Bronchial epithelial cell (primary cell): ENCODE results near the gene TINCR. TPM values are rescaled to one million over a fixed set of nuclear protein-coding genes. Genes with fewer than 3 reads are reported as not detected.
A peak's percentile ranks its signal among the peaks of the same experiment; 100 is the strongest.

Experiments
- DNase-seq: peaks from one replicate; pipeline ENCODE4 v3.0.0-alpha.2; 2010; ENCODE audit warnings: low read depth
- FAIRE-seq: peaks from 2 replicates; lab custom pipeline; 2011; peaks lifted over from hg19 to GRCh38; lab: Jason Lieb, UNC
- H3K27me3 ChIP-seq: 2 replicates; pipeline ENCODE4 v1.5.1; 2011; ENCODE audit warnings: low read length; ENCODE audit not compliant: control insufficient read depth, insufficient read depth
- H3K36me3 ChIP-seq: 2 replicates; pipeline ENCODE4 v1.5.1; 2011; ENCODE audit warnings: low read length; ENCODE audit not compliant: control insufficient read depth, insufficient read depth
- H3K4me3 ChIP-seq: 2 replicates; pipeline ENCODE4 v1.5.1; 2011; ENCODE audit warnings: mild to moderate bottlenecking, low read depth, low read length, control low read depth
- CTCF ChIP-seq: IDR thresholded peaks from 2 replicates; pipeline ENCODE4 v1.5.1; 2011; ENCODE audit warnings: mild to moderate bottlenecking, moderate library complexity, low read length, control low read depth, inconsistent platforms; ENCODE audit not compliant: insufficient read depth, severe bottlenecking
- total RNA-seq: library from RNA; depleted of rRNA; stranded (reverse); fragments of >200 nt; gene quantifications from 2 replicates; pipeline ENCODE4 v1.2.1, GENCODE V29; 2014

The TINCR gene
- total RNA-seq, 1 donor from 2014 or later, result 4.2 TPM

DNA sequence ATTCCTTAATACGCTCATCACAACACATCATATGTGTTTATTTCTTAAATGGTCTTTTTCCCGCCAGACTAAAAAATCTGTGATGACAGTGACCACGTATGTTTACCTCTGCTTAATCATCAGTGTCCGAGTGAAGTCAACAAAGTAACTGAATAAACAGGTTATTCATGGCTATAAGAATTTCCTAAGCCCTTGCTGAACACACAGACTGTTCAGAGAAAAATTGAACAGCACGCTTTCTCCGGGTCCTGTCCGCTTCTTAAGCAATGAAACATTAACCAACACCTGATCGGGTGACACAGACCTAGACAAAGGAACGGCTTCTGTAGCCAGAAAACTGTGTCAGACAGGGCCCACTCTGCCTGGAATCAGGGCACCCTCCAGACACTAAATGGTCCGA is 40.5 kb upstream of the TINCR start:
- no peak for TF ChIP-seq CTCF
- H3K27me3 ChIP-seq, result no peaks in the 10 kb centered on the region
- peaks cover 24% of the 10 kb centered on the region for H3K36me3 ChIP-seq
- DNase-seq (no peak), FAIRE-seq (no peak)
- no peak overlapping the region for H3K4me3 ChIP-seq

- FAIRE-seq, result peak; percentile 62
- DNase-seq, result no peak
- Histone ChIP-seq H3K27me3 (no peaks in the 10 kb centered on the region), H3K36me3 (peaks cover 20% of the 10 kb centered on the region), H3K4me3 (no peak overlapping the region)
- TF ChIP-seq CTCF, result no peak
These were observed 39.8 kb upstream of the TINCR start for GRCh38 chr19:5607318-5608275.

GRCh38 chr19:5605362-5605761 is 37.6 kb upstream of the TINCR start:
- FAIRE-seq (peak; percentile 75), DNase-seq (no peak)
- Histone ChIP-seq H3K27me3 (no peaks in the 10 kb centered on the region), H3K36me3 (peaks cover 23% of the 10 kb centered on the region), H3K4me3 (no peak overlapping the region)
- no peak for TF ChIP-seq CTCF

GRCh38 chr19:5603626-5604025 is 35.9 kb upstream of the TINCR start:
- no peaks in the 10 kb centered on the region for H3K27me3 ChIP-seq
- DNase-seq (no peak), FAIRE-seq (no peak)
- no peak overlapping the region for H3K4me3 ChIP-seq
- no peak for TF ChIP-seq CTCF
- H3K36me3 ChIP-seq, result peaks cover 30% of the 10 kb centered on the region

GRCh38 chr19:5600797-5601196 is 33.0 kb upstream of the TINCR start:
- no peak for FAIRE-seq
- Histone ChIP-seq H3K4me3 (no peak overlapping the region), H3K36me3 (peaks cover 36% of the 10 kb centered on the region), H3K27me3 (no peaks in the 10 kb centered on the region)
- no peak for TF ChIP-seq CTCF
- no peak for DNase-seq
